H9 (cell line): ENCODE measurements around the gene CHDH. TPM values are rescaled to one million over a fixed set of nuclear protein-coding genes. Genes with fewer than 3 reads are reported as not detected.

ENCODE experiments used
- DNase-seq: peaks from one replicate; pipeline ENCODE4 v3.0.0-alpha.2; 2017
- H2AFZ ChIP-seq: one replicate; pipeline ENCODE4 v1.6.1; 2013; ENCODE audit warnings: mild to moderate bottlenecking, low read length, control low read depth, moderate library complexity
- H2AK5ac ChIP-seq: 2 replicates; pipeline ENCODE4 v1.6.1; 2013; ENCODE audit warnings: low read length, control low read depth, mixed read lengths; ENCODE audit not compliant: insufficient read length
- H2BK120ac ChIP-seq: one replicate; pipeline ENCODE4 v1.6.1; 2013; ENCODE audit warnings: low read depth, mild to moderate bottlenecking, low read length, control low read depth, inconsistent platforms; ENCODE audit not compliant: poor library complexity, severe bottlenecking
- H2BK12ac ChIP-seq: 2 replicates; pipeline ENCODE4 v1.6.1; 2013; ENCODE audit warnings: low read length, control low read depth, mixed read lengths, low read depth; ENCODE audit not compliant: insufficient read length
- H2BK15ac ChIP-seq: 2 replicates; pipeline ENCODE4 v1.6.1; 2013; ENCODE audit warnings: low read depth, low read length, control low read depth
- H2BK20ac ChIP-seq: one replicate; pipeline ENCODE4 v1.6.1; 2013; ENCODE audit warnings: low read depth, mild to moderate bottlenecking, low read length, control low read depth, inconsistent platforms; ENCODE audit not compliant: poor library complexity, severe bottlenecking
- H2BK5ac ChIP-seq: 2 replicates; pipeline ENCODE4 v1.6.1; 2013; ENCODE audit warnings: low read length, control low read depth, mixed read lengths; ENCODE audit not compliant: insufficient read length
- H3K14ac ChIP-seq: 2 replicates; pipeline ENCODE4 v1.6.1; 2013; ENCODE audit warnings: low read length, control low read depth; ENCODE audit not compliant: insufficient read depth
- H3K18ac ChIP-seq: 2 replicates; pipeline ENCODE4 v1.6.1; 2013; ENCODE audit warnings: low read depth, mild to moderate bottlenecking, mixed read lengths, low read length, control low read depth; ENCODE audit not compliant: insufficient read length
- H3K23ac ChIP-seq: 2 replicates; pipeline ENCODE4 v1.6.1; 2013; ENCODE audit warnings: low read length, control low read depth, mixed read lengths, low read depth; ENCODE audit not compliant: insufficient read length
- H3K23me2 ChIP-seq: 2 replicates; pipeline ENCODE4 v1.6.1; 2013; ENCODE audit warnings: low read depth, mild to moderate bottlenecking, mixed read lengths, low read length, control low read depth; ENCODE audit not compliant: insufficient read length, poor library complexity, severe bottlenecking
- H3K27ac ChIP-seq: 2 replicates; pipeline ENCODE4 v1.5.1; 2013; ENCODE audit warnings: low read length, control low read depth, mixed read lengths, low read depth; ENCODE audit not compliant: insufficient read length
- H3K27me3 ChIP-seq: 2 replicates; pipeline ENCODE4 v1.6.1; 2013; ENCODE audit warnings: low read length, control low read depth, inconsistent platforms; ENCODE audit not compliant: insufficient read depth
- H3K4ac ChIP-seq: 2 replicates; pipeline ENCODE4 v1.6.1; 2013; ENCODE audit warnings: low read depth, mild to moderate bottlenecking, control low read depth, inconsistent platforms, low read length, moderate library complexity
- H3K4me1 ChIP-seq: 2 replicates; pipeline ENCODE4 v1.6.1; 2013; ENCODE audit warnings: low read length, control low read depth, inconsistent platforms; ENCODE audit not compliant: insufficient read depth
- H3K4me2 ChIP-seq: 2 replicates; pipeline ENCODE4 v1.6.1; 2013; ENCODE audit warnings: low read length, control low read depth, mixed read lengths; ENCODE audit not compliant: insufficient read length, insufficient read depth
- H3K56ac ChIP-seq: 2 replicates; pipeline ENCODE4 v1.6.1; 2013; ENCODE audit warnings: low read depth, mild to moderate bottlenecking, mixed read lengths, low read length, control low read depth; ENCODE audit not compliant: insufficient read length
- H3K79me1 ChIP-seq: 2 replicates; pipeline ENCODE4 v1.6.1; 2013; ENCODE audit warnings: low read depth, mild to moderate bottlenecking, moderate library complexity, low read length, control low read depth, inconsistent platforms; ENCODE audit not compliant: insufficient read depth, poor library complexity, severe bottlenecking
- H3K79me2 ChIP-seq: 2 replicates; pipeline ENCODE4 v1.6.1; 2013; ENCODE audit warnings: low read length, control low read depth, inconsistent platforms; ENCODE audit not compliant: insufficient read depth
- H3K9ac ChIP-seq: 2 replicates; pipeline ENCODE4 v1.6.1; 2013; ENCODE audit warnings: low read length, control low read depth, mixed read lengths; ENCODE audit not compliant: insufficient read length; ENCODE audit errors: extremely low read depth
- H3K9me3 ChIP-seq: one replicate; pipeline ENCODE4 v1.6.1; 2013; ENCODE audit warnings: low read depth, low read length, inconsistent platforms; ENCODE audit not compliant: control insufficient read depth
- H3T11ph ChIP-seq: one replicate; pipeline ENCODE4 v1.6.1; 2013; ENCODE audit warnings: mild to moderate bottlenecking, low read length, control low read depth, inconsistent platforms
- H4K20me1 ChIP-seq: one replicate; pipeline ENCODE4 v1.6.1; 2013; ENCODE audit not compliant: control insufficient read depth, insufficient read length, insufficient read depth
- H4K5ac ChIP-seq: 2 replicates; pipeline ENCODE4 v1.6.1; 2013; ENCODE audit warnings: low read depth, mild to moderate bottlenecking, mixed read lengths, low read length, control low read depth; ENCODE audit not compliant: insufficient read length
- H4K8ac ChIP-seq: replicated peaks from 2 replicates; pipeline ENCODE4 v1.6.1; 2013; ENCODE audit warnings: low read length, control low read depth, mixed read lengths, low read depth; ENCODE audit not compliant: insufficient read length
- H4K91ac ChIP-seq: 2 replicates; pipeline ENCODE4 v1.6.1; 2013; ENCODE audit warnings: low read depth, mild to moderate bottlenecking, moderate library complexity, mixed read lengths, low read length, control low read depth; ENCODE audit not compliant: insufficient read length
- H3K27ac Mint-ChIP-seq, 3 experiments: 2 replicates in 2 of 3; 3 replicates in 1 of 3; pipeline ENCODE4 v1.8.0; 2020 to 2021; ENCODE audit warnings: mixed read lengths in 3 of 3, mild to moderate bottlenecking in 1 of 3, moderate library complexity in 1 of 3
- H3K27me3 Mint-ChIP-seq: 2 replicates; pipeline ENCODE4 v1.8.0; 2021; ENCODE audit warnings: low read depth, mild to moderate bottlenecking, moderate library complexity, mixed read lengths
- H3K36me3 Mint-ChIP-seq, 3 experiments: 2 replicates in 2 of 3; 3 replicates in 1 of 3; pipeline ENCODE4 v1.8.0; 2020 to 2021; ENCODE audit warnings: low read depth in 3 of 3, mixed read lengths in 3 of 3; ENCODE audit not compliant: insufficient read depth in 1 of 3
- H3K4me1 Mint-ChIP-seq, 2 experiments: 2 replicates each; pipeline ENCODE4 v1.8.0; 2020; ENCODE audit warnings: mixed read lengths in 2 of 2
- H3K4me3 Mint-ChIP-seq, 2 experiments: 2 replicates in 1 of 2; 3 replicates in 1 of 2; pipeline ENCODE4 v1.8.0; 2020 to 2021; ENCODE audit warnings: mild to moderate bottlenecking in 2 of 2, mixed read lengths in 2 of 2, moderate library complexity in 1 of 2
- H3K9me3 Mint-ChIP-seq, 2 experiments: 2 replicates in 1 of 2; 3 replicates in 1 of 2; pipeline ENCODE4 v1.8.0; 2020; ENCODE audit warnings: mild to moderate bottlenecking in 2 of 2, mixed read lengths in 2 of 2, moderate library complexity in 1 of 2
- WGBS: extraction: QIAGEN DNeasy Blood & Tissue Kit; methylation state at CpG from one replicate; pipeline ENCODE4 v1.1.7; 2013; ENCODE audit warnings: missing lambda C conversion rate, low lambda C conversion rate, mixed read lengths; ENCODE audit not compliant: insufficient read length; ENCODE audit errors: extremely low coverage; 5-methylcytosine and 5-hydroxymethylcytosine counted together
- total RNA-seq: library from RNA; stranded (reverse); gene quantifications from 2 replicates; pipeline ENCODE4 v1.2.1, GENCODE V29; 2021
- TF ChIP-seq, protein P1 (sequence below): fragments of 200-600 bp; sonication (generic); conservative IDR thresholded peaks from 3 replicates; pipeline ENCODE4 v1.8.0; 2021; ENCODE audit warnings: antibody characterized with exemption, mild to moderate bottlenecking

Gene CHDH
- total RNA-seq, 1 experiment from 2014 or later: 11.0 TPM

GRCh38 chr3:53822331-53822741 is 23.9 kb downstream of the CHDH start:
- H3K4me1 Mint-ChIP-seq: peaks cover 0 to 10% of the 10 kb centered on the region in 2 experiments; a peak in 2 of 4 replicates
- Histone ChIP-seq H3K27me3 (no peaks in the 10 kb centered on the region), H3K9ac (no peak overlapping the region), H4K8ac (no peak overlapping the region), H2BK20ac (no peak overlapping the region), H3K79me1 (no peaks in the 10 kb centered on the region), H3K9me3 (no peaks in the 10 kb centered on the region), H3K4me2 (no peak overlapping the region), H2BK5ac (no peak overlapping the region), H3K14ac (no peak overlapping the region), H2AK5ac (no peak overlapping the region), H3T11ph (no peak overlapping the region), H3K79me2 (no peaks in the 10 kb centered on the region), H3K27ac (no peak overlapping the region), H4K5ac (no peak overlapping the region), H2BK12ac (no peak overlapping the region), H3K23ac (no peak overlapping the region), H3K4ac (no peak overlapping the region), H4K20me1 (no peaks in the 10 kb centered on the region), H3K18ac (no peak overlapping the region), H4K91ac (no peak overlapping the region), H3K56ac (no peak overlapping the region), H2BK15ac (no peak overlapping the region), H2AFZ (no peak overlapping the region), H3K4me1 (no peaks in the 10 kb centered on the region), H3K23me2 (no peaks in the 10 kb centered on the region), H2BK120ac (no peak overlapping the region)
- H3K4me3 Mint-ChIP-seq: no peak overlapping the region
- no CpG with 5 or more reads among the region's 14 CpGs for WGBS
- TF ChIP-seq, protein P1, sequence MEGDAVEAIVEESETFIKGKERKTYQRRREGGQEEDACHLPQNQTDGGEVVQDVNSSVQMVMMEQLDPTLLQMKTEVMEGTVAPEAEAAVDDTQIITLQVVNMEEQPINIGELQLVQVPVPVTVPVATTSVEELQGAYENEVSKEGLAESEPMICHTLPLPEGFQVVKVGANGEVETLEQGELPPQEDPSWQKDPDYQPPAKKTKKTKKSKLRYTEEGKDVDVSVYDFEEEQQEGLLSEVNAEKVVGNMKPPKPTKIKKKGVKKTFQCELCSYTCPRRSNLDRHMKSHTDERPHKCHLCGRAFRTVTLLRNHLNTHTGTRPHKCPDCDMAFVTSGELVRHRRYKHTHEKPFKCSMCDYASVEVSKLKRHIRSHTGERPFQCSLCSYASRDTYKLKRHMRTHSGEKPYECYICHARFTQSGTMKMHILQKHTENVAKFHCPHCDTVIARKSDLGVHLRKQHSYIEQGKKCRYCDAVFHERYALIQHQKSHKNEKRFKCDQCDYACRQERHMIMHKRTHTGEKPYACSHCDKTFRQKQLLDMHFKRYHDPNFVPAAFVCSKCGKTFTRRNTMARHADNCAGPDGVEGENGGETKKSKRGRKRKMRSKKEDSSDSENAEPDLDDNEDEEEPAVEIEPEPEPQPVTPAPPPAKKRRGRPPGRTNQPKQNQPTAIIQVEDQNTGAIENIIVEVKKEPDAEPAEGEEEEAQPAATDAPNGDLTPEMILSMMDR: no peak
- peaks cover 0 to 23% (median 14%) of the 10 kb centered on the region in 3 experiments; a peak in 6 of 7 replicates for H3K36me3 Mint-ChIP-seq
- H3K27me3 Mint-ChIP-seq: no peaks in the 10 kb centered on the region
- no peak overlapping the region for H3K27ac Mint-ChIP-seq
- H3K9me3 Mint-ChIP-seq: no peaks in the 10 kb centered on the region
- no peak for DNase-seq
